GM21529 (cell line): Measurements from ENCODE around the gene AGBL4.
"Not testable (repeated sequence)": the region's sequence is repeated elsewhere in the genome, so short reads cannot be mapped to it uniquely, and the experiment has no call there.

Source experiments
- ATAC-seq: cut with Tn5 transposase; IDR thresholded peaks from one replicate; pipeline ENCODE4 v1.9.1; 2021; ENCODE audit not compliant: unreplicated experiment

The AGBL4 gene

DNA sequence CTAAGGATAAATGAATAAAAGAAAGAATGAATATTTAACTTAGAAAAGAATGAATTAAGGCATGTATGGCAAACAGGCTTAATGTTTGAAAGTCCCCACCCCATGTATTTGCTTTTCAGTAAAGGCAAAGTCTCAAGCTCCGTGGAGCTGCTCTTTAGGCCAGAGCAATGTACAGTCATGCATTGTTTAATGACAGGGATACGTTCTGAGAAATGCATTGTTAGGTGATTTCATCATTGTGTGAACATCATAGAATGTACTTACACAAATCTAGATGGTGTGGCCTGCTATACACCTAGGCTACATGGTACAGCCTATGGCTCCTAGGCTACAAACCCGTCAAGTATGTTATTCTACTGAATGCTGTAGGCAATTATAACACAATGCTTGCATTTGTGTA is 1500.2 kb downstream of the AGBL4 start:
- no peak for ATAC-seq

GRCh38 chr1:48519896-48520295 is 1503.9 kb downstream of the AGBL4 start:
- not testable (repeated sequence) for ATAC-seq

DNA sequence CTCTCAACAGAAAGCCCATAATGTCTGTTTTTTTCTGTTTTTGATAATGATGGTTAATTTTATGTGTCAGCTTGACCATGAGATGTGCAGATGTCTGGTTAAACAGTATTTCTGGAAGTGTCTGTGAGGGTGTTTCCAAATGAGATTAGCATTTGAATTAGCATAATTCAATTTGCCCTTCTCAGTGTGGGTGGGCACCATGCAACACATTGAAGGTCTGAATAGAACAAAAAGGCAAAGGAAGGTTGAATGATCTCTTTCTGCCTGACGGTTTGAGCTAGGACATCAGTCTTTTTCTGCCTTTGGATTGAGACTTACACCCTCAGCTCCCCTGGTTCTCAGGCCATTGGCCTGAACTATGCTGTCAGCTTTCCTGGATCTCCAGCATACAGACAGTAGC is 1516.9 kb downstream of the AGBL4 start:
- no peak for ATAC-seq

- no peak for ATAC-seq
These were observed 1523.0 kb downstream of the AGBL4 start for GRCh38 chr1:48500541-48501450.

GRCh38 chr1:48499211-48499735 is 1524.5 kb downstream of the AGBL4 start:
- no peak for ATAC-seq

- peak; percentile 92 for ATAC-seq
These were observed 1525.5 kb downstream of the AGBL4 start for GRCh38 chr1:48498096-48498791.

GRCh38 chr1:48495911-48496310 is 1527.8 kb downstream of the AGBL4 start:
- ATAC-seq, result no peak

DNA sequence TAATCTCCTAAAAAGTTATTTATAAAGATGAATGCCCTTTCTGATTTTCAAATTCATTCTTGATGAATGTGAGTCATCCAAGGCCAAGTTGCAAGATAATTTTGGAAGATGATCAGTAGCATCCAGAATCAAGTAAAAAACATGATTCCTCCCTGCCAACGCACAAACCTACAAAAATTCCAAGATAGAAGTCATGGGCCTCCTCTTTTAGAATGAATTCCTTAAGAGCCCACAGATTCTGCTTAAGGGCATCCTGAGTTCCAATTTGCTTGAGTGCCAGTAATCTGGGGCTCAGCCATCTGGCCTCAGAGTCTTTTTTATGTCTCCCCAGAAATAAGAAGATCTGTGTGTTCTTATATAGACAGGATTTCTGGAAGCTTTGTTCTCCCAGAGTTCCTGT is 1528.6 kb downstream of the AGBL4 start:
- ATAC-seq, result no peak

- ATAC-seq, result no peak
These were observed 1529.6 kb downstream of the AGBL4 start for GRCh38 chr1:48493970-48494769.

DNA sequence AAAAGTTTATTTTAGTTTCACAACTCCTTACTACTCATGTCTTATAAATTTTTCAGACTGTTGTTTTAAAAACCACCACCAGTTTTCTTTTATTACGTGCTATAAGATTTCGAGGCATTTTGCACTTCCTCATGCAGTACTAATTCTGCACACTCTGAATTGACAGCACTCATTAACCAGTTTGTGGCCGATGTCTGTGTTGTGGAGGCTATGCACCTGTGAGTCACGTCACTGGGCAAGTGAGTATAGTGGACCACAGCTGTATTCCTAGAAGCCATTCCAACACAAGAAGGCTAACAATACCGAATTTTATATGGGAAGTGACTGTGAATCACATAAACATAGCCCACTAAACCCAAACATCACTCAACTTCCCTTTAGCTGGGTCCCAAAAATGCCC is 1530.7 kb downstream of the AGBL4 start:
- ATAC-seq, result no peak

DNA sequence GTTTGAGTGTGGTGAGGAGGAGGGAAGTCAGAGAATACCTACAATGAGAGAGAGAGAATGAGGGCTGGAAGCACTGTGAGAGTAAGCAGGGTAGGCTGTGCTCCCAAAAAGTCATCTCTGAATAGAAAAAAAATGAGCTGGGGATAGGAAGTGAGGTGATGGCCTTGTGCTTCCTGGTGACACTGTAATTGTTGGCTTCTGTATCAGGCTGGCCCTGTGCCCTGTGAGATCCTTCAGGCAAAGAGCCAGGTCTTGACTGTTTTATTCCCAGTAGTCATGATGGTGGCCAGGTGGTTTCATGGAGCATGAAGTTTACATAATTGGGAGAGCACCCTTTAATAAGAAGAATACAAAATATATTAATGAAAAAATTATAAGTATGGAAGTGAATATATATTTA is 1531.4 kb downstream of the AGBL4 start:
- ATAC-seq, result no peak

- no peak for ATAC-seq
These were observed 1535.0 kb downstream of the AGBL4 start for GRCh38 chr1:48488721-48489120.
